TTC549 (cell line): ENCODE results near the gene CHMP1A.
"Not testable (repeated sequence)": the region's sequence is repeated elsewhere in the genome, so short reads cannot be mapped to it uniquely, and the experiment has no call there.

Source experiments
- FAIRE-seq: peaks from 2 replicates; lab custom pipeline; 2012; peaks lifted over from hg19 to GRCh38; lab: Jason Lieb, UNC

Gene CHMP1A

GRCh38 chr16:89658221-89658879 is 842 bp upstream of the CHMP1A start:
- no peak for FAIRE-seq

GRCh38 chr16:89656435-89657121 is 930 bp downstream of the CHMP1A start:
- no peak for FAIRE-seq

GRCh38 chr16:89655062-89655643 is 2.4 kb downstream of the CHMP1A start:
- no peak for FAIRE-seq

GRCh38 chr16:89653656-89654295 is 3.7 kb downstream of the CHMP1A start:
- FAIRE-seq: no peak

- no peak for FAIRE-seq
These were observed 5.9 kb downstream of the CHMP1A start for GRCh38 chr16:89651584-89651983.

- FAIRE-seq: no peak
These were observed 10.6 kb downstream of the CHMP1A start for GRCh38 chr16:89646906-89647305.

GRCh38 chr16:89646270-89646669 is 11.2 kb downstream of the CHMP1A start:
- FAIRE-seq: no peak

- FAIRE-seq: no peak
These were observed 12.4 kb downstream of the CHMP1A start for GRCh38 chr16:89645122-89645521.

- FAIRE-seq: no peak
These were observed 13.7 kb downstream of the CHMP1A start for GRCh38 chr16:89643769-89644300.

- FAIRE-seq: no peak
These were observed 14.9 kb downstream of the CHMP1A start for GRCh38 chr16:89642574-89642973.

- FAIRE-seq: no peak
These were observed 15.9 kb downstream of the CHMP1A start for GRCh38 chr16:89641458-89642119.

GRCh38 chr16:89639385-89639784 is 18.1 kb downstream of the CHMP1A start:
- no peak for FAIRE-seq

GRCh38 chr16:89638455-89638854 is 19.1 kb downstream of the CHMP1A start:
- FAIRE-seq: no peak

GRCh38 chr16:89637379-89637778 is 20.1 kb downstream of the CHMP1A start:
- no peak for FAIRE-seq

- no peak for FAIRE-seq
These were observed 20.8 kb downstream of the CHMP1A start for GRCh38 chr16:89636663-89637062.

GRCh38 chr16:89634463-89635385 is 22.8 kb downstream of the CHMP1A start:
- FAIRE-seq: not testable (repeated sequence)

- FAIRE-seq: no peak
These were observed 24.4 kb downstream of the CHMP1A start for GRCh38 chr16:89633064-89633631.

GRCh38 chr16:89629827-89630610 is 27.5 kb downstream of the CHMP1A start:
- no peak for FAIRE-seq

- FAIRE-seq: no peak
These were observed 32.4 kb downstream of the CHMP1A start for GRCh38 chr16:89624777-89625761.
